SK-MEL-5 (cell line): Measurements from ENCODE around the gene PAX8. TPM values are rescaled to one million over a fixed set of nuclear protein-coding genes. Genes with fewer than 3 reads are reported as not detected.

Experiments
- DNase-seq: peaks from one replicate; pipeline ENCODE4 v3.0.0-alpha.2; 2016; ENCODE audit warnings: low read depth, low spot score
- in situ Hi-C: cut with HindIII; loops from 2 replicates; pipeline ENCODE4 v1.10.0; 2016; ENCODE audit warnings: low sequenced_read_pairs, high pct_unique_total_duplicates, low pct_unique_long_range_greater_than_20kb
- total RNA-seq: library from RNA; depleted of rRNA; stranded (reverse); fragments of >200 nt; shearing (Covaris generic); gene quantifications from 2 replicates; pipeline ENCODE4 v1.2.3, GENCODE V29; 2014; rRNA removed

The PAX8 gene
- total RNA-seq, 1 experiment from 2014 or later = 0.90 TPM

GRCh38 chr2:113173542-113174375 lies 105.0 kb downstream of the PAX8 start, which contains the start of gene PSD4:
PSD4 (plus strand) TSS chr2:113173971; CDS start chr2:113182457, 8,486 bp downstream.
- no peak for DNase-seq
- in situ Hi-C loops = no loop called here

GRCh38 chr2:113172721-113173541 lies 105.8 kb downstream of the PAX8 start:
- DNase-seq = no peak
- in situ Hi-C loops = no loop called here

- in situ Hi-C loops = no loop called here
Measured at GRCh38 chr2:113171334-113172075, 107.2 kb downstream of the PAX8 start.

GRCh38 chr2:113169586-113169985 lies 109.1 kb downstream of the PAX8 start:
- in situ Hi-C loops = no loop called here
- no peak for DNase-seq

More at GRCh38 chr2:113171334-113172075, 107.2 kb downstream of the PAX8 start:
- DNase-seq = no peak

GRCh38 chr2:113169002-113169530 lies 109.7 kb downstream of the PAX8 start:
- DNase-seq = no peak
- in situ Hi-C loops = no loop called here

- DNase-seq = no peak
- in situ Hi-C loops = no loop called here
Measured at GRCh38 chr2:113167962-113168340, 110.8 kb downstream of the PAX8 start.

GRCh38 chr2:113167115-113167932 lies 111.4 kb downstream of the PAX8 start:
- DNase-seq = no peak
- in situ Hi-C loops = no loop called here

- no peak for DNase-seq
Measured at GRCh38 chr2:113166187-113166645, 112.5 kb downstream of the PAX8 start.

More at GRCh38 chr2:113166187-113166645, 112.5 kb downstream of the PAX8 start:
- in situ Hi-C loops = no loop called here

Other genes starting within 250 kb of the PAX8 start
- gene IL36B, start 226.1 kb downstream of the PAX8 start, total RNA-seq = not detected in 2 replicates
- gene IL36RN, start 219.7 kb downstream of the PAX8 start, total RNA-seq = not detected in 2 replicates
- gene IL1F10, start 211.0 kb downstream of the PAX8 start, total RNA-seq = not detected in 2 replicates
- gene IL1RN, start 151.3 kb downstream of the PAX8 start, total RNA-seq = not detected in 2 replicates
- 0.43 and 0.63 TPM in 2 replicates for gene PSD4, start 105.0 kb downstream of the PAX8 start, total RNA-seq
- 24.5 and 24.6 TPM in 2 replicates for gene ZNG1B, start 158.8 kb upstream of the PAX8 start, total RNA-seq
- not detected in 2 replicates for gene FOXD4L1, start 219.7 kb upstream of the PAX8 start, total RNA-seq